NCI-H524 treated with DMSO at 0.1 percent for 48 hours (cell line): ENCODE results near the gene CCDC24.

Experiments
- DNase-seq: peaks from one replicate; lab custom pipeline; 2025; lab: John Stamatoyannopoulos, UW

CCDC24 gene

DNA sequence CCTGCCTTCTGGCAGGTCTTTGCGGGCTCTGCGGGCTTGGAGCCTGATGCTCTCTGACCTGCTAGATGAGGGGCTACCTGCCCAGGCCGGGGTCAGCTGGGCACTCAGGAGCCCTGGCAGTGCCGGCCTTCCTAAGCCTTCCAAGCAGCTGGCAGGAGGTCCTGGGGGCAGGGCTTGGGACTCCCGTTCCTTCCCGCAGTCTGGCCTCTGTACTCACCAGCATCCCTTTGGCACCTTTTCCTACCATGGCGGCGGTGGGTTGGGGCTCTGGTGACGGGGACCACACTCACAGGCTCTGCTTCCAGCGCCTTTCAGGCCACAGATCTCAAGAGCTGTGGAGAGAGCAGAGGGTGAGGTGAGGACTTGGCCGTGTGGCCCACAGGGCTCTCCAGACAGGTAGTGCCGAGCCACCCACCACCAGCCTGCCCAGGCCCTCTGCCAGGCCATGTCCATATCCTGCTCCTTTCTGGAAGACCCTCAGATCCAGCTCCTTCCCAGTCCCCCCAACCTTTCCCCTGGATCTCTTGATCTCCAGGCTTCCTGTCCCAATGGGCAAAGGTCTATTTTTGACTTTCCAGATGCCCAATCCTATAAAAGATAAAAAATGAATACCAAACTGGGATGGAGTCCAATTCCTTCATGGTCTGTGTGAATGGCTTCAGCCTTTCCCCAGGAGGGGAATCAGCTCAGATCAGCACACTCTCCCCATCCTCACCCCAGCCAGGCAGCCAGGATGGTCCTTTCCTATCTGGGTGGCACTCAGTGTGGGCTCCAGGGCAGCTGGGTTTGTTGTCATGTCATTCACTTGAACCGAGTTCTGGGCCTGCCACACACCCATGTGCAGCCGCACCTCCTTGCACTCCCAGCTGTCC is 32.9 kb downstream of the CCDC24 start:
- no peak for DNase-seq

DNA sequence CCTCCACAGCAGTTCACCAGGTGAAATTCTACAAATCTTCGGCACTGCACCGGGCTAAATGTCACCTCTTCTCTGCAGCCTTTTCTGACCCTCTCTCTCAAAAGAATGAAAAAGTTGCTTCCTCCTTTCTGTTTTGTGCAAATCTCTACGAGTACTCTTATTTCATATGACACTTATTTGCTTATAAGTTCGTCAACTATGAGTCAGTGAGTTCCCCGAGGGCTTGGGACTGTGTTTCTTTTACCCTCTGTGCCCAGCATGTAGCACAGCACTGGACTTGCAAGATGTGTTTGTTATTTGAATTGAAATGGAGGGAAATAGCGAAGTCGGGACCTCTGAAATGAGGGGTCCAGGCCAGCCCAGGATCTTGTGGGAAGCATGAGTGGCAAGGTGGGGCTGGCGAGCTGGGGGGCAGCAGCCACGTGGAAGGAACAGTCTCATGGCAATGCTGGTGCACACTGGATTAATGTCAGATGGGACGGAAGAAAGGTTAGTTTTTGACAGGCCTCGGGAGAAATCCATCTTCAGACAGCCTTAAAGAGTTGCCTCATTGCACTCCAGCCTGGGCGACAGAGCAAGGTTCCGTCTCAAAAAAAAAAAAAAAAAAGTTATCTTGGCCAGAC is 33.6 kb downstream of the CCDC24 start:
- DNase-seq: no peak

GRCh38 chr1:44025816-44026215 is 34.4 kb downstream of the CCDC24 start:
- no peak for DNase-seq

DNA sequence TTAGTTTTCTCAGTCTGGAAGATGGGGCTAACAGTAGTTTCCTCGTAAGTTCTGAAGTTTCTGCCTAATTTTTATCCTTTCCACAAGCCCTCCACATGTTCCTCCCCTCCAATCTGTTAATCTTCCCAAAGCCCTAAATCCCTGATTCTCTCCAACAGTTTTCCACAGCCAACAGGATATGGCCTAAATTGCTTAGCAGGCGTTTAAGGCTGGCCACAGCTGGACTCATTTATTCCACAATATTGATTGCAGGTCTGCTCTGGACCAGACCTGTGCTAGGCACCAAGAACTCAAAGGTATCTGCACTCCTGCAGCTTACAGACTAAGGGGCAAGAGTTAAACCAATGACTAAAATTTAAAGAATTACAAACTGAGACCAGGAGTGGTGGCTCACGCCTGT is 35.9 kb downstream of the CCDC24 start:
- no peak for DNase-seq

GRCh38 chr1:44029260-44029910 is 38.0 kb downstream of the CCDC24 start:
- DNase-seq: no peak

GRCh38 chr1:44029911-44030604 is 38.7 kb downstream of the CCDC24 start:
- DNase-seq: peak; percentile 29

GRCh38 chr1:44030605-44031251 is 39.3 kb downstream of the CCDC24 start:
- DNase-seq: no peak

GRCh38 chr1:44031252-44032169 is 40.1 kb downstream of the CCDC24 start, which contains the start of gene SLC6A9:
Gene SLC6A9, minus strand, starts transcription at chr1:44031462. Its CDS starts 7,185 bp downstream, at chr1:44024277.
- no peak for DNase-seq

DNA sequence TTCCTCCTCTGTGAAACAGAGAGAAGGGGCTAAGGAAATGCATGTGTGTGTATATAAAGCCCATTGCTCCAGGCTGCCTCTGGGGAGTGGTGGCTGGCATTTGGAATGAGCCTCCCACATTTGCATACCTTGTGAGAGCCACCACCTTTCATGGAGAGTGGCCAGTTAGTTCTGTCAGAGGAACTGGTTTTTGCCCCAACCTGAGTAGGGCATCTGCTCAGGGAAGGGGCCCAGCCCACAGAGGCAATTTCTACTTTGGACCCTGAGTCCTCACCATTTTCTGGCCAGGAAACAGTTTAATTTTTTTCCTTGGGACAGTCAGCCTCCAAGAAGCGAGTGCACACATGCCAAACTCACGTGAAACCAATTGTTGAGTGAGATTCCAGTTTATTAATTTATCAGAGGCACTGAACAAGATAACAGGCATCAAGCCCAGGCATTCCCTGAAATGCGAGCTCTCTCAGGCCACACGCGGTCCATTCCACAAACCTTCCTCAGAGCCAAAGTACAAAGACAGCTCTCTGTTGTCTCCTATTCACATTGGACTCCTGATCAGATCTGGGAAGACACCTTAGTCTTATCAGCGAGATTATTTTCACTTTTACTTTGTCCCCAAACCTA is 40.9 kb downstream of the CCDC24 start:
- DNase-seq: no peak

GRCh38 chr1:44033041-44033575 is 41.7 kb downstream of the CCDC24 start:
- DNase-seq: no peak

DNA sequence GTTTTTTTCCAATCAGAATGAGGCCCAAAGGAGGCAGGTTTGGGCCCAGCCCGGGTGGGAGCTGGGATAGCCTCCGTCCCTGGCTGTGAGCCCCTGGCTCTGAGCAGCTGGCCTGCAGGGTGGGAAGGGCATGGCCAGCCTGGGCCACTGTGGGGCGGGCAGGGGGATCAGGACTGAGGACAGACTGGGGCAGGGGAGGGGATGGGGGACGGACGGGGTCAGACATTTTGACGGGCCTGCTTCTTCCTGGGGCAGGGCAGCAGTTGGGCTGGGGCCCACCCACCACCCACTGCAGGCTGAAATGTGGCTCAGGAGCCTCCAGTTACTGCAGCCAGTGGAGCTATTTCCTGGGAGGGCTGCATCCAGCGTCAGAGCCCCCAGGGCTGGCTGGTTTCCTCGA is 42.4 kb downstream of the CCDC24 start:
- DNase-seq: no peak

- no peak for DNase-seq
Observed at GRCh38 chr1:44034423-44034822, 43.0 kb downstream of the CCDC24 start.

GRCh38 chr1:44034976-44035716 is 43.7 kb downstream of the CCDC24 start:
- no peak for DNase-seq

- DNase-seq: no peak
Observed at GRCh38 chr1:44035726-44036408, 44.5 kb downstream of the CCDC24 start.

DNA sequence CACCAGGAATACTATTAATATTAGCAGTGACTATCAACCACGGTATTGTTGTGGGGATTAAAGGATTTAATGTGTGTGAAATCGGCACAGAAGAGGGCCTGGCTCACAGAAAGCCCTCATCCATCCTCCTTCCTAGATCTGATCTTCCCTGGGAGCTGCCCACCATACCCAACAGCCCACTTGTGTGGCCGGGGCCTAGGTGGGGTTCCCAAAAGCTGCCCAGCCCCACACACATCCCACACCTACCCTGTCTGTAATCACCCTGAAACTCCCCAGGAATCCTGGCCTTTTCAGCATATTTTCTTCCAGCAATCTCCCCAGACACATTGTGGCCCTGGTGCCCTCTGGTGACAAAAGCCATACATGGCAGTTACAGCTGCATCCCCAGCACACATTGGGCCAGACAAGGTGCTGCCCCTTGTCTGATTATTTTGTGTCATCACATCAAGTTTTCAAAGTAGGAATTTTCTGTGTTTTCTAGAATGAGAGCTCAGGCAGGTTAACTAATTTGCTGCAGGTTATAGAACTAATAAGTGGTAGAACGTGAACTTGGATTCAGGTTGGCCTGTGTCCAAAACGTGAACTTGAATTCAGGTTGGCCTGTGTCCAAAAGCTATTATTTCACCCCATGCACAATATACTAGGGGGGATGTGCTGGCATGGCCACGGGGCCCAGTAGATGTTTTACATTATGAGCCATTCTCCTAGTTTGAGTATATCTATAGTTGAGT is 45.2 kb downstream of the CCDC24 start:
- no peak for DNase-seq

- no peak for DNase-seq
Observed at GRCh38 chr1:44037154-44037553, 45.8 kb downstream of the CCDC24 start.

DNA sequence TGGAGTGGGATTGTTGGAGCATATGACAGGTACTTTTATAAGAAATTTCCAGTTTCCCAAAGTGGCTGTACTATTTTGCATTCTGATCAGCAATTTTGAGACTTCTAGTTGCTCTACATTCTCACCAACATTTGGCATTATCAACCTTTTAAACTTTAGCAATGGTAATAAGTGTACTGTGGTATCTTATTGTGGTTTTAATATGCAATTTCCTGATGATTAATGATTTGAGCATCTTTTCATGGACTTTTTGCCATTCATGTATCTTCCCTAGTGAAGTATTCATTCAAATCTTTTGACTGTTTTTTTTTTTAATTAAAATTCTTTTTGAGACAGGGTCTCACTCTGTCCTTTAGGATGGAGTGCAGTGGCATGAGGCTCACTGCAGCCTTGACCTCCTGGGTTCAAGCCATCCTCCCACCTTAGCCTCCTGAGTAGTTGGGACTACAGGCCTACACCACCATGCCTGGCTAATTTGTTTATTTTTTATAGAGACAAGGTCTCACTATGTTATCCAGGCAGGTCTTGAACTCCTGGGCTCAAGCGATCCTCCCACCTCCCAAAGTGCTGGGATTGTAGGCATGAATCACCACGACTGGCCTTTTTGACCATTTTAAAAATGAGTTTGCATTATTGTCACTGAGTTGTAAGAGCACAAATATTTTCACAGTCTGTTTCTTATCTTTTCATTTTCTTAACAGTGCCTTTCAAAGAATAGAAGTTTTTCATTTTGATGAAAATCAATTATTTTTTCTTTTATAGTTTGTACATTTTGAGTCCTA is 47.7 kb downstream of the CCDC24 start:
- no peak for DNase-seq
